GM18519 (cell line): ENCODE measurements around the gene TMEM41B.

ENCODE experiments used
- ATAC-seq: cut with Tn5 transposase; IDR thresholded peaks from one replicate; pipeline ENCODE4 v1.9.1; 2021; ENCODE audit warnings: mild to moderate bottlenecking, moderate library complexity; ENCODE audit not compliant: unreplicated experiment, low FRiP score

Gene TMEM41B

DNA sequence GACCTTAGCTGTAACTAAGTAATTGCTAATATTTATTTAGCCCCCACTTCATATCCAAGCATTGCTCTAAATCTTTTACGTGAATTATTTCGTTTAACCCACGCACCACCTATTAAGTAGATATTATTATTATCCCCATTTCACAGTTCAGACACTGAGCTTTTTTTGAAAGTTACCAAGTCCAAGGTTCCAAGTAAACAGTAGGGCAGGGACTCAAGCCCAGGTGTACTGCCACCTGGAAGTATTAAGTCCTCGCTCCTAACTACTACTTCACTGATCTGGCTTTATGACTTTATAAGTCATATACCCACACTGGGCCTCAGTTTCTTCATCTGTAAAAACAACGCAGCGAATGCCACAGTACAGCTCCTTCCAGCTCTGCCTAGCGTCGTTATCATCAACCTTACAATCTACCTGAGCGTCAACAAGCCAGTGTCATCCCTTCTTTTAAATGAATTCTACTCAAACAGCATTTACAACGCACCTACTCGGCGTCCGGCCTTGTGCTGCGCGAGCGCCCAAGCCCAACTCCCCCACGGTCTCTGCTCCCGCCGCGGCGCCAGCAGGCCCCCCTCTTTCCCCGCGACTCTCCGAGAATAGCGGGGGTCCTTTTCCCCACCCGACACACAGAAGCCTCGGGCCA, 624 bp downstream of the TMEM41B start:
- ATAC-seq = no peak

DNA sequence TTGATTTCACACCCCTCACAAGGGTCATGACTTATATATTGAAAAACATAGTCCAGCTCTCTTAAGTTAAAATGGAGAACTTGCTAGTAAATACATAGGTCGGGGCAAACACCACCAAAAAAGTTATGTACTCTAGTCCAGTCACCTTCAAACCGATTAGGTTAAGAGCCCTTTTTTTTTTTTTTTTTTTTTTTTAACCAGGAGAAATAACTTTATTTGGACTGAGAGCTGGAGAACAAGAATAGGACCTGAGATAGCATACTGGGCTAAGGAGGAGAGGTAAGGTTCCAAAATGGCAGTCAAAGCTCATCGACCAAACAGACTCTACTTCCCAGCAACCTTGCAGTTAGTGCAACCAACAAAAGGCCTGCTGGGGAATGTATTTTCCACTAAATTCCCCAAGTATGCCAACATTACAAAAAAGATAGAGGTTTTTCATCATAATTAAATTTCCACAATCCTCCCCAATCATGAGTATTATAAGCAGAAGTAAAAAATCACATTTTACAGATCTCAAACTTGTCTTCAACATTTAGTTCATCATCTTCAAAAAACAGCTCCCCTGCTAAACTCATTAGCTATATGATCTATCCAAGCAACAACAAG, 3.8 kb downstream of the TMEM41B start:
- ATAC-seq = no peak

DNA sequence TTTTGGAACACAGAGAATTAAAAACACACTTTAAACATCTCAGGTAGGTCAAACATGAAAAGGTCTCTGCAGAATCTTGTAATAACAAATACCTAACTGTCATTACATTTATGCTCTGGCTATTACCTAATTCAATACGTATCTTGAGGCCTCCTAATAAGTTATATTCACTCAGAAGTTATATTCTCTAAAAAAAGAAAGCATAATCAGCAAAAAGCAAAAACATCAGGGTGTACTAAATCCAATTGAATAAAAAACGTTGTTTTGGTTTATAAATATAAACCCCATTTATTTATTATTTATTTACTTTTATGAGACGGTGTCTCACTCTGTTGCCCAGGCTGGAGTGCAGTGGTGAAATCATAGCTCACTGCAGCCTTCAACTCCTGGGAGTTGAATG, 10.2 kb downstream of the TMEM41B start:
- ATAC-seq = no peak

- ATAC-seq = no peak
These were observed 11.9 kb downstream of the TMEM41B start for GRCh38 chr11:9302448-9302847.

DNA sequence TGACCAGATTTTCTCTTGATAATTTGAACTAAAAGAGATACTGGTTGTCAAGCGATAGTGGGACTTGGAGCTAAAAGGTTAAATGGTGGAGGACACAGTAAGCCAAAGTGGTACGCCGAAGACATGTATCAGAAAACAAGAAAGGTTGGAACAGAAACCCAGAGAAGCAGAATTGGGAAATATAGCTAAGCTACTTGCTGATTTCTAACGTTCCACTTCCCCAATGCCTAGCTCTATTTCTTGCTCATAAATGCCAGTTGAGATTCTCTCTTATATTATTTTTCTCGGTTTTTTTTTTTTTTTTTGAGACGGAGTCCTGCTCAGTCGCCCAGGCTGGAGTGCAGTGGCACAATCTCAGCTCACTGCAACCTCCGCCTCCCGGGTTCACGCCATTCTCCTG, 12.7 kb downstream of the TMEM41B start:
- ATAC-seq = no peak

GRCh38 chr11:9293646-9294045, 20.7 kb downstream of the TMEM41B start:
- ATAC-seq = no peak

DNA sequence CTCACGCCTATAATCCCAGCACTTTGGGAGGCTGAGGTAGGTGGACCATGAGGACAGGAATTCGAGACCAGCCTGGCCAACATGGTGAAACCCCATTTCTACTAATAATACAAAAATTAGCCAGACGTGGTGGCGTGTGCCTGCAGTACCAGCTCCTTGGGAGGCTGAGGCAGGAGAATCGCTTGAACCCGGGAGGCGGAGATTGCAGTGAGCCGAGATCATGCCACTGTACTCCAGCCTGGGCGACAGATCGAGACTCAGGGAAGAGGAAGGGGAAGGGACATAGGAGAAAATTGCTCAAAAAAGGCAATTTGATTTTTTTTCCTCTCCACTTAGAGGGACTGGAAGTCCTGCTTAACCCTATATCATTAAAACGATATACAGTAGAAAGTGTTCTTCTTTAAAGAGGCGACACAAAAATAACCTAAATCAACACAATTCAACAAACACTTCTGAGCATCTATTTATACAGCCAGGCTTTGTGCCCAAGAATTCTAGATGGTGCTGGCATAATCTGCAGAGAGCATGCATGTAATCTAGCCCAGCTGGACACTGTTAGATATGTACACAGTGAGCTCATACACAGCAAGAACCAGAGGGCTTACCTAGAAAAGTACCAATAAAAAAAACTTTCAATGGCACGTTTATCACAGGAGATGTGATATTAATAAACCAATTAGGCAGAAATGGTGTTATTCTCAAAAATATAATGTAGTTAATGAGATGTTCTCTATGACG, 28.4 kb downstream of the TMEM41B start:
- no peak for ATAC-seq

- peak; percentile 81 for ATAC-seq
These were observed 33.6 kb downstream of the TMEM41B start for GRCh38 chr11:9280655-9281301.

GRCh38 chr11:9277176-9277575, 37.2 kb downstream of the TMEM41B start:
- no peak for ATAC-seq

- no peak for ATAC-seq
These were observed 37.8 kb downstream of the TMEM41B start for GRCh38 chr11:9276571-9276970.

- no peak for ATAC-seq
These were observed 39.7 kb downstream of the TMEM41B start for GRCh38 chr11:9274499-9275258.

DNA sequence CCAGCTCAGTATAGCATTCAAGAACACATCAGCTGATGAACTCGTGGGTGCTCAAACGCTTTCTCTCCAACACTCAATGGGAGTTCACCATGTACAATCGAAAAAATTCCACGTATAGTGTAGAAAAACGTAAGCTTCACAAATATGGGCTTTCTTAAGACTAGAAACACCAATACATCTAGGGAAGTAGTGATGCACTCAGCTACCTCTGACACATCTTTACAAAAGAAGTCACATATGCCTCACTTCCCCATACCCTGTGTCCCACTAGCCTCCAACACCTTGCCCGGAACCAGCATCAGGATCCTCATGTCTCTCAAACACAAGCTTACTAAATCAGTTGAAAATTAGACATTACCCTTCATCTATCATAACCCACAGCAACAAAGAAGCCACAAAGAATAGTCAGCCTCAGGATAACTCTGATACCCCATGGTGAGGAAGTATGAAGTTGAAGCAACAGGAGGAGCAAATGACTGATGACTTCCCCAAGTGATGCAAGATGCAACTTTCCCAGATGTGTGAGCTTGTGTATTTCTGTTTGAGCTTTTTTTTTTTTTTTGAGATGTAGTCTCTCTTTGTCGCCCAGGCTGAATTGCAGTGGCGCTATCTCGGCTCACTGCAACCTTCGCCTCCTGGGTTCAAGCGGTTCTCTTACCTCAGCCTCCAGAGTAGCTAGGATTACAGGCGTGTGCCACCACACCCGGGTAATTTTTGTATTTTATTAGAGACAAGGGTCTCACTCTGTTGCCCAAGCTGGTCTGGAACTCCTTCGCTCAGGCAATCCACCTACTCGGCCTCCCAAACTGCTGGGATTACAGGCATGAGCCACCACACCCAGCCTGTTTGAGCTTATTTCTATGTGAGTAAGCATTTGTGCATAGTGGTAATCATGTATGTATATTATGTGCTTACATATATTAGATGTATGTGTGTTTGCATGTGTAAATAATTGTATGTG, 40.7 kb downstream of the TMEM41B start:
- ATAC-seq = no peak

DNA sequence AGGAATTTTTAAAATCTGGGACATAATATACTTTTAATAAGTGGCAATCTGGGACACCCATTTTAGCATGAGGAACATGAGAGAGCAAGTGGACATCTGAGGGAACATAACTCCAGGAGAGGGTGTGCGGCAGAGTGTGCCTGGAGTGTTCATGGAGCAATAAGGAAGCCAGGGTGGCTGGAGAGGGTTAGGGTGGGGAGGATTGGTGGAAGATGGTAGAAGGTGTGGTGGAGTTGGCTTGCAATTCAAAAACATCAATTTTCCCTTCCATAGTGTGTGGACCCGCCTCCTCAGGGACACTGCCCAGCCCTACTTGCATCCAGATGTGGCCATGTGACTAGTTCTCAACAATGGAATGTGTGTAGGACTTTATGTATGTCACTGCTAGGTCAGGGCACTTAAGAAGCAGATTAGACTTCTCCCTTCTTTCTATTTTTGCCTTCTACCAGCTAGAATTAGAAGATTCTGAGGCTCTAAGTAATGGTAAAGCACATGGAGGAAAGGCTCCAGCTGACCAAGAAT, 44.8 kb downstream of the TMEM41B start:
- no peak for ATAC-seq

DNA sequence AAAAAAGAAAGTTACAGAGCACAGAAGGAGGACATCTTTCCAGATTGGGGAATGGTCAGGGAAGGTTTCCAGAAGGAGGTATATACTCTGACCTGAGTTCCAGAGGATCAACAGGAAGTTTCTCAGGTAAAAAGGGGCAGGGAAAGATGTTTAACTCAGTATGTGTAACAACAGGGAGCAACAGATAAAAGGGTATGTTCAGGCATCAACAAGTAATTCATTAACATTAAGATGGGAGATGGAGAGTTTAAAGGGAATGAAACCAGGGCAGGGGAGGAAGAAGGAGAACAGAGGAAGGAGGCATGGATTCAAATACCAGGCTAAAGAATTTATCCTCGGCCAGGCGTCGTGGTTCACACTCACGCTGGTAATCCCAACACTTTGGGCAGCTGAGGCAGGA, 46.7 kb downstream of the TMEM41B start:
- ATAC-seq = no peak

GRCh38 chr11:9266926-9267325, 47.5 kb downstream of the TMEM41B start:
- ATAC-seq = no peak

GRCh38 chr11:9266132-9266736, 48.2 kb downstream of the TMEM41B start:
- no peak for ATAC-seq

DNA sequence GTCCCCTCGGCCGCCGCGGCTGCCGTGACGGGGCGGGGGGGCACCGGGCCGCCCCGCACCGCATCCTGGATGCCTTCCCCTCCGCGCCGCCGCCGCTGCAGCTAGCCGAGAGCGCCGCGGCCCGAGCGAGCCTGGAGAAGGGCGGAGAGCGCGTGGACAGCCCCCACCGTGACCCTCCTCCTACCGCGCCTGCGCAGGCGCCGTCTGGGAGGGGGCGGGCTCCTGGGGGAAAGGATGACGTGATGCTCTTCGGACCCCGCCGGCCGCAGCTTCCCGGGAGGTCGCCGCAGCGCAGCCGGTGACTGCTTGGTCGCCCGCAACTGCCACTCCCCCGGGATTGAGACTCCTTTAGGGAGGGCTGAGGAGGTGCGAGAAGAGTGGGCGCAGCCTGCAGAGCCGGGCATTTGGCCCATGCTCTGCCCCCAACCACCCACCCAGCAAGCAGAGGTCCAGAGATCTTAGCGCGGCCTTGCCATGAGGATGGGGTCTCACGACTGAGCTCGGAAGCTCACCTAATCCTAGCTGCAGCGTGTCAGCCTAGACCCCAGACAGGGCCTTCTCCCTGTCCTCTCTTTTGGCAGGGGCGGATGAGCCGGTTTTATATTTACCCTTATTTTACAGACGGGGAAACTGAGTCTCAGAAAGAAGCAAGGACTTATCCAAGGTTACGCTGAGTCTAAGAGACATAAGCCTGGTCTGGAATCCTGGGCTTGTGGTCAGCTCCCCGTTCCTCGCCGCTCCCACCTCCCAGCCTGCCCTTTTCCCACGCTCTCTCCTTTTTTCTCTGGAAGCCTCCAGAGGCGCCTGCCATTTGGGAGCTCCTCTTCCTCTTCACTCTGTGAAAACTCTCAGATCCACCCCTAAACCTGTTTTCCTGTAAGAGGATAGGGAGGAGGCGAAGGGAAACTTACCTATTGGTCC, 48.9 kb downstream of the TMEM41B start, which contains the start of gene DENND5A:
Gene DENND5A (minus strand): TSS at position 140 of the 921 bp plus-strand sequence. CDS start 281 bp downstream, outside the sequence.
- no peak for ATAC-seq
